Activated B cell treated with CpG ODN at 0.5 μM for 24 hours (primary cell): ENCODE measurements around the gene NFATC3. TPM values are rescaled to one million over a fixed set of nuclear protein-coding genes. Genes with fewer than 3 reads are reported as not detected.
A peak's percentile ranks its signal among the peaks of the same experiment; 100 is the strongest.

Experiments
- ATAC-seq: fragments of 200-7000 bp; cut with Tn5 transposase; one replicate; pipeline ENCODE4 v1.10.0; 2021; ENCODE audit warnings: low read depth, mild to moderate bottlenecking, moderate library complexity
- CTCF ChIA-PET: fragments of 350-600 bp; sonication (Branson Sonifier 250); formaldehyde crosslinking; loops from one replicate; lab custom pipeline; 2021; ENCODE audit warnings: antibody characterized with exemption; lab: Charles Lee
- POLR2A ChIA-PET: fragments of 350-600 bp; sonication (Branson Sonifier 250); formaldehyde crosslinking; loops from one replicate; lab custom pipeline; 2021; ENCODE audit warnings: antibody characterized with exemption; lab: Charles Lee
- DNase-seq: peaks from one replicate; pipeline ENCODE4 v3.0.0; 2022
- H3K27ac Mint-ChIP-seq: one replicate; pipeline ENCODE4 v1.8.0; 2020; ENCODE audit warnings: mixed read lengths
- H3K27me3 Mint-ChIP-seq: one replicate; pipeline ENCODE4 v1.8.0; 2021; ENCODE audit warnings: mixed read lengths
- H3K36me3 Mint-ChIP-seq: one replicate; pipeline ENCODE4 v1.8.0; 2021; ENCODE audit warnings: low read depth, mixed read lengths
- H3K4me1 Mint-ChIP-seq: one replicate; pipeline ENCODE4 v1.8.0; 2021; ENCODE audit warnings: mixed read lengths
- H3K4me3 Mint-ChIP-seq: one replicate; pipeline ENCODE4 v1.8.0; 2020; ENCODE audit warnings: mild to moderate bottlenecking, mixed read lengths
- H3K9me3 Mint-ChIP-seq: one replicate; pipeline ENCODE4 v1.8.0; 2020; ENCODE audit warnings: mixed read lengths
- intact Hi-C: fragments of 100-400 bp; cut with micrococcal nuclease; formaldehyde crosslinking; loops from one replicate; pipeline ENCODE4 v1.15.1; 2024
- total RNA-seq: library from RNA; stranded (reverse); gene quantifications from 2 replicates; pipeline ENCODE4 v1.2.3, GENCODE V29; 2022
- TF ChIP-seq, protein P1 (sequence below): fragments of 200-600 bp; IDR thresholded peaks from one replicate; pipeline ENCODE4 v1.8.0; 2022; ENCODE audit warnings: antibody characterized with exemption, mild to moderate bottlenecking

NFATC3 gene
- total RNA-seq, 1 donor from 2014 or later = 72.0 TPM

DNA sequence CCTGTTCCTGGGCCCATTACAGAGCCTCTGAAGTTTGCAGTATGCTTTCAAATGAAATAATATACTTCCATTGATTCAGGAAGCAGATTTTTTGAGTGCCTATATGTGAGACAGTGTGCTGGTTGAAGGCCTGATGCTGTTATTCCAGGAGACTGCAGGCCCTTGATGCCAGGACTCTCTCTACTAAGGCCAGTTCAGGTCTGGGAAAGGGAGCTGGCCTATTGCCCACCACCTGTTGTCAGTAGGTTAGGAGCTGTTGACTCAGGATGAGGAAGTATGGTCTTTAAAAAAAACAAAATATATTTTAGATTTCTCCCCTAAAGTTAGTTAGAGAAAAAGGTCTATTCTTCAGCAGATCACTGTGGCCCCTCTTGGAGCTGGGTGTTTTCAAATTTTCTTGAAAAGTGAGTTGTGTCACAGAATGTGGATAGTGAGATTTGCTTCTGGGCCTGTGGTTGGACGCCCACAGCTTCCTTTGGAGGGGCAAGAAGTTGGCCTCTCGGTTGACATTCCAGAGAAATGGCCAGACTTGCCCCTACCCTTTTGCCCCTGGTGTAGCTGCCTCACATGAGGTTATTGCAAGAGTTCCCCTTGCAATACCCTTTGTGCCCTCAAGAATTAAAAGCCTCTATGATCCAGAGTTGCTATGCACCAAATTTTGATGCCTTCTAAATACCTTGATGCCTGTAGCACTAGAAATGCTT is 142.8 kb downstream of the NFATC3 start:
- Mint-ChIP-seq H3K4me1 (peaks cover 33% of the 10 kb centered on the region), H3K4me3 (peak overlapping the region; percentile 7), H3K27me3 (no peaks in the 10 kb centered on the region), H3K27ac (peak overlapping the region; percentile 76), H3K36me3 (peaks cover 29% of the 10 kb centered on the region), H3K9me3 (no peaks in the 10 kb centered on the region)
- ChIA-PET CTCF (interaction anchor here (0.8 to 5.1 kb wide), 15 partner anchors 9 to 555 kb away, joined by 3 to 42 read pairs (median 4); no protein-coding TSS in a partner anchor), POLR2A (interaction anchor here (0.5 to 1.5 kb wide), 5 partner anchors 34 to 792 kb away, joined by 3 to 4 read pairs (median 4); partner anchors contain the start of gene NFATC3)
- TF ChIP-seq, protein P1, sequence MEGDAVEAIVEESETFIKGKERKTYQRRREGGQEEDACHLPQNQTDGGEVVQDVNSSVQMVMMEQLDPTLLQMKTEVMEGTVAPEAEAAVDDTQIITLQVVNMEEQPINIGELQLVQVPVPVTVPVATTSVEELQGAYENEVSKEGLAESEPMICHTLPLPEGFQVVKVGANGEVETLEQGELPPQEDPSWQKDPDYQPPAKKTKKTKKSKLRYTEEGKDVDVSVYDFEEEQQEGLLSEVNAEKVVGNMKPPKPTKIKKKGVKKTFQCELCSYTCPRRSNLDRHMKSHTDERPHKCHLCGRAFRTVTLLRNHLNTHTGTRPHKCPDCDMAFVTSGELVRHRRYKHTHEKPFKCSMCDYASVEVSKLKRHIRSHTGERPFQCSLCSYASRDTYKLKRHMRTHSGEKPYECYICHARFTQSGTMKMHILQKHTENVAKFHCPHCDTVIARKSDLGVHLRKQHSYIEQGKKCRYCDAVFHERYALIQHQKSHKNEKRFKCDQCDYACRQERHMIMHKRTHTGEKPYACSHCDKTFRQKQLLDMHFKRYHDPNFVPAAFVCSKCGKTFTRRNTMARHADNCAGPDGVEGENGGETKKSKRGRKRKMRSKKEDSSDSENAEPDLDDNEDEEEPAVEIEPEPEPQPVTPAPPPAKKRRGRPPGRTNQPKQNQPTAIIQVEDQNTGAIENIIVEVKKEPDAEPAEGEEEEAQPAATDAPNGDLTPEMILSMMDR = no peak
- DNase-seq = no peak
- intact Hi-C loops = loop anchor here (2.0 kb wide), 2 partner anchors 187 to 299 kb away; no protein-coding TSS in a partner anchor
- ATAC-seq = no peak

DNA sequence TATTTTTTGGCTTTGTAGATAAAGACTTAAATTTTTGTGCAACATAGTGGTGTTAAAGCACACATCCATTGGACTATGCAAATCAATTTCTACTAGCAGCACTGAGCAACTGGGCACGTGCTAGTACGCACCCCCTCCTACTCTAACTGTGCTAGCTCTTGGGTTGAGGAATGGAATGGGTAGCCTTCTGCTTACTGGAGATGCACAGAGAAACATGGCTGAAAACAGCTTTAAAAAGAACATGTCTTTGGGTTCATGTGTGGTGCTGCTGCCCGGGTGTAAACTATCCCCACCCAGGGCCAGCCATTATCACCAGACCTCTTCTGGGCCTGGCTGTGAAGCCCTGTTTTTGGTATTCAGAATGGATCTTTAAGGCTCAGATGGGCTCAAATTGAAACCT is 143.5 kb downstream of the NFATC3 start:
- Mint-ChIP-seq H3K36me3 (peaks cover 29% of the 10 kb centered on the region), H3K4me3 (no peak overlapping the region), H3K27ac (peak overlapping the region; percentile 18), H3K4me1 (peaks cover 33% of the 10 kb centered on the region), H3K9me3 (no peaks in the 10 kb centered on the region), H3K27me3 (no peaks in the 10 kb centered on the region)
- intact Hi-C loops = loop anchor here (1.0 to 2.0 kb wide), 7 partner anchors 134 to 412 kb away; no protein-coding TSS in a partner anchor
- DNase-seq (no peak), ATAC-seq (no peak)
- TF ChIP-seq, protein P1 = no peak
- CTCF ChIA-PET = interaction anchor here (0.8 to 5.1 kb wide), 13 partner anchors 8 to 556 kb away, joined by 3 to 42 read pairs (median 4); no protein-coding TSS in a partner anchor
- POLR2A ChIA-PET = interaction anchor here (1.5 kb wide), 1 partner anchor 109 kb away, joined by 4 read pairs; no protein-coding TSS in a partner anchor

DNA sequence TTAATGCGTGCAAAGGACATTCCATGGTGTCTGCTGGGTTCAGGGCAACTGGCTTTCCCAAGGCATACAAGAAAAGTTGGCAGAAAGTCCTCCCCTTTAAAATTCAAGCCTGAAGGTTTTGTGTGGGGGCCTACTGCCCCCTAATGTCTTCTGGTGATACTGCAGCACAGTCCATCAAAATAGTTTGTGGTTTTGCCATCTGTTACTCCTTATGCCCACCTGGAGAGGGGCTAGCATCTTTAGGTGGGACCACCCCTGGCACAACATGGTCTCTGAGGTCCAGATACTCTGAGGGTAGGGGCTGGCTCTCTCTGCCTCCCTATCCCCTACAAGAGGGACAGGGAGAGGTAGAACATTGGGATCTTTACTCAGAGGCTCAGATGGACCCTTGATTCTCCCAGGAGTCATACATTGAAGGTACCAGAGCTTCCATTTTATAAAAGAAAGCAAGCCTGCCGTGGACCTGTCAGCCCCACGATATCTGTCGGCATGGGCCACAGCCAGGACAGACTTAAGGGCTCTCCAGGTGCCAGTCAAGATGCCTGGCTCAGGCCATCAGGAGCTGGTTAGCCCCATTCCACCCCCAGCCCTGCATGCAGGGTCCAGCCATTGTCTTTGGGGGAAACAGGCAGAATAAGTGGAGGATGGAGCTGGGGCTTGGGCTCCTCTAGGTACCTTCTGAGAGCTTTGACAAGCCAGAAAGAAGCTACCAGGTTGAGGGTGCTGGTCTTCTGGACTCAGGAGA is 144.4 kb downstream of the NFATC3 start:
- ATAC-seq (peak; percentile 63), DNase-seq (no peak)
- TF ChIP-seq, protein P1 = peak; percentile 29
- intact Hi-C loops = loop anchor here (1.0 to 10.0 kb wide), 9 partner anchors 135 to 745 kb away; partner anchors contain the start of genes ACD, AGRP, ATP6V0D1 and C16orf86
- Mint-ChIP-seq H3K4me3 (no peak overlapping the region), H3K27me3 (no peaks in the 10 kb centered on the region), H3K36me3 (peaks cover 29% of the 10 kb centered on the region), H3K4me1 (peaks cover 35% of the 10 kb centered on the region), H3K9me3 (no peaks in the 10 kb centered on the region), H3K27ac (peak overlapping the region; percentile 41)
- POLR2A ChIA-PET = no interaction called here
- CTCF ChIA-PET = interaction anchor here (0.9 to 5.1 kb wide), 7 partner anchors 9 to 413 kb away, joined by 3 to 42 read pairs (median 4); no protein-coding TSS in a partner anchor

DNA sequence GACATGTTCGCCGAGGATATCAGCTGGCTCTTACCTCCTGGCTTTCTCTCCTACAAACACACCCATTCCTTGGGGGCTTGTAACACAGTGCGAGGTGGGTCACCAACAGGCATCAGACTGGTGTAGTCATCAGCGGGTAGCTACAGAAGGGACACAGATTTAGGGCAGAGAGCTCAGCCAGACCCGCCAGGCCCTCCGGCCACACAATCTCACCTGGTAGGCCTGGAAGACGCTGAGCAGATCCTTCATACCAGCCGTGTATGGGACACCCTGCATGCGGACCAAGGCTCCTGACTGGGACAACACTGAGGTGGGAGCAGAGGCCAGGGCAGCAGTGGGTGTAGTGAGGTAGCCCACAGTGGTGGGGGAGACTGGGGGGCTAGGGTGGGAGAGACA is 145.0 kb downstream of the NFATC3 start:
- H3K9me3 Mint-ChIP-seq = no peaks in the 10 kb centered on the region
- H3K36me3 Mint-ChIP-seq = peaks cover 28% of the 10 kb centered on the region
- intact Hi-C loops = loop anchor here (10.0 kb wide), 2 partner anchors 565 to 745 kb away; partner anchors contain the start of genes ACD, AGRP, ATP6V0D1 and C16orf86
- no peak for DNase-seq
- H3K4me1 Mint-ChIP-seq = peaks cover 37% of the 10 kb centered on the region
- no peaks in the 10 kb centered on the region for H3K27me3 Mint-ChIP-seq
- H3K27ac Mint-ChIP-seq = no peak overlapping the region
- ChIA-PET CTCF (interaction anchor here (0.9 to 5.1 kb wide), 7 partner anchors 8 to 414 kb away, joined by 3 to 42 read pairs (median 4); no protein-coding TSS in a partner anchor), POLR2A (no interaction called here)
- TF ChIP-seq, protein P1 = no peak
- ATAC-seq = no peak
- no peak overlapping the region for H3K4me3 Mint-ChIP-seq
